Islet precursor cell (in vitro differentiated cells): ENCODE data around the gene HPCAL4.

Experiments used
- DNase-seq: peaks from one replicate; pipeline ENCODE4 v3.0.0-alpha.2; 2018

Gene HPCAL4

DNA sequence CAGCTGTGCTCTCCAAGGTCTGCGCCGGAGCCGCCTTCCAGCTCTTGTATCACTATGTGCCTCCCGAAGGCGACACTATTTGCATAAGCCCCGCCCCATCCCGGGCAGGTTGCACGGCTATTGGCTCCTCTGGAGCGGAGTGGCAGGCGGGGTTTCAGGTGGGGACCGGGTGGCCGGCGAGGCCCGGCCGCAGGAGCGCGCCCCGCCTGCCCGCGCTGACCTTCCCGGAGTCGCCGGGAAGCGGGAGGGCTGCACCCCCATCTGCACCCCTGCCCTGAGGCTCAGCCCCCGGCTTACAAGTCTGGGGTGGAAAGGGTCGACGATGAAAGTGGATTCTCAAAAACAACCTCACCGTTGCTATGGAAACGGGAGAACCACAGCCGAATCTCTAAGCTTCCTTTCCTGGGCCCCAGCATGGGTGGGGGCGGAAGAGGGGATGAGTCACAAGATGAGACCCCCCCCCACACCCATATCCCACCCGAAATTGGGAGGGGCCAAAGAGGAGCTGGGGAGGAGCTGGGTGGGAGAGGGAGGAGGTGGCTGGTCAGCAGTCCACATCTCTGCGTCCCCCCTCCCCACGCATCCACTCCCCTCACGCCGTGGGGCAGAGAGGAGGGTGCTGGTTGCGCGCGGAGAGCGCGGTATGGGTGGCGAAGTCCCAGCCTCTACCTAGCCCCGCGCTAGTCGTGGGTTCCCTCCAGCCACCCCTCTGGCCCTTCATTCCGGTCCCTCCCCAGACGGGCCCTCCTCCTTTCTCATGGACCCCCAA, at the start of gene HPCAL4:
Gene HPCAL4 (minus strand): TSS at position 51 of the 769 bp plus-strand sequence. CDS start 6,830 bp downstream, outside the sequence.
- peak; percentile 98 for DNase-seq

DNA sequence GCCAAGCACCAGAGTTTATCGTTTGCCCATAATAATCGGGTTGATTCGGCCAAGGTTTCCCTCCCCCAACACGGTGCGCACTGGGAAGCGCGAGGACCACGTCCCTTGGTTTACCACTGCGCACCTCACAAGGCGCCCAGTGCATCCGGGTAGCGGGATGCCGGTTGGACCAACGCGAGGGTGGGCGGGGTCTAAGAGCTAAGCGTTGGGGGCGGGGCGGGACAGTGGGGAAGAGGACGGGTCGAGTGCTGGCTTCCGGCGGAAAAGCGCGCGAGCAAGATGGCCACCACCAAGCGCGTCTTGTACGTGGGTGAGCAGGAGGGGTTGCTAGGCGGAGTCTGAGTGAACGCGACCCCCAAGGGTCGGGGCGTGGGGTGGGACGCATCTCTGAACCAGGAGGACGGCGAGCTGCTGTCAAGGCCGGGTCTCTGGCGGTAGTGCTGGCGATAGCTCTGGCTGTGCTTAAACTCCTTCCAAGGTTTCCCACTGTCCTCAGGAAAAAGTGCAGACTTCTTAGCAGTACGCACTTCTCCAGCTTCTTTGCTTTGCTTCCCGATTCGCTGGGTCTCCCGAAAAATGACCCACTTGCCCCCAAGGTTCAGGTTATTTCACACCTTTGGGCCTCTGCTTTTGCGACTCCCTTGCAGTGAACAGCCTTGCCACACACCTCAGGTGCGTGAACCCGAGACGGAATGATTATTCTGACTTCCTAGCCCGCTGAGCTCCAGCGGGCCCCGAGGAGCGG, 47.6 kb upstream of the HPCAL4 start, which contains the start of gene PPIE:
Gene PPIE (plus strand): TSS at position 261 of the 745 bp plus-strand sequence. CDS start 19 bp downstream, at position 280.
- DNase-seq = peak; percentile 94

DNA sequence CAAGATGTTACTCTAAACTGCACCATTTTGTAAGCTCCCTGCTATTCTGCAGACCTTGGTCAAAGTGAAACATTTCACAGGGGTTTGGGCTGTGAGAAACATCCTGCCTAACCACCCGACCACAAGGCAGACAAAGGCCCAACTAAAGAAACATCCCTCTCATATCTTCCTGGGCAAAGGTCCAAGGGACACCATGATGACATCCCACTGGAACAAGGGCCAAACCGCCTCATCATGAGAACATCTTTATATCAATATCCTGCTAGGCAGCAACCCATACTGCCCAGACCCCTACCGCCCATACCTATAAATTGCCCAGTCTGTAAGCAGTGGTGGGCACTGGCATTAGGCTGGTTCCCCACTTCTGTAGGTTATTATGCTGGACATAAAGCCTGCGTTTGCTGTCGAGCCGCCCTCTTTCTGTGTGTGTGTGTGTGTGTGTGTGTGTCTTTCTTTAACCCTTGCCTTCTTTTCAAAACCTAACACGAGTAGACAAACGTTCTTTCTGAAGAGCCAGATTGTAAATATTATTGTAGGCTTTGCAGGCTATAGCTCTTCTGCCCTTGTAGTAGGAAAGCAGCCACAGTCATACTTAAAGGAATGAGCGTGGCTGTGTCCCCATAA, 46.4 kb upstream of the HPCAL4 start:
- peak; percentile 28 for DNase-seq

- peak; percentile 2 for DNase-seq
Measured at GRCh38 chr1:39735731-39736130, 44.5 kb upstream of the HPCAL4 start.

DNA sequence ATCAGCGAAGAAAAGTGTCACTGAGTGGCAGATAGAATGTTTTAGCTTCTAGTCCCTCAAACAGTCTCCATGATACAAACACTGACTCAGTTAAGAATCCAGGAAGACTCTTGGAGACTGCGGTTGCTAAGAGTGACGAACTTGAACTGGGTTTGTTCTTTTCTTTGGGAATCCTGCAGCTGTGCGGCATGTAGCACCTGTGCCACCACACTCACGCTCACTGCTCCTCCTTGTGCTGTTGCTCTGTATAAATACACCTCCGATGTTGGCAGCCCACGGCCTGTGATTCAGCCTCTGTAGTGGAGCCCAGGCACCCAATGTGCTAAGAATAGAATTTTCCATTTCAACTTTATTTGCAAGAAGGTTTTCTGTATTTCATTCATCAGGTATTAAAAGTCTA, 41.9 kb upstream of the HPCAL4 start:
- peak; percentile 44 for DNase-seq

- peak; percentile 11 for DNase-seq
Measured at GRCh38 chr1:39732730-39733129, 41.5 kb upstream of the HPCAL4 start.

DNA sequence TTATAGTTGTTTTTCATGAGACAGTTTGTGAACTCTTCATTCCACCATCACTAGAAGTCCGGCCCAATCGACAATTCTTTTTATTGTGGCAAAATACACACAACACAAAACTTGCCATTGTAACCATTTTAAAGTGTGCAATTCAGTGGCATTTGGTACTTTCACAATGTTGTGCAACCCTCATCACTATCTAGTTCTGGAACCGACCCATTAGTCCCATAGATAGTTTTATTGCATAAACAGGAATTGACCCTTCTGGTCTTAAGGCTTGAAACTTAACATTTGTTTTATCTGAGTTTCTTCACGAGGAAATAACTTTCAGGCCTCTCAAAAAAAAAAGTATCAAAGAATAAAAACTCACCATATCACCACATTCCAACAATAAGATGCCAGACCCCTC, 38.6 kb upstream of the HPCAL4 start:
- DNase-seq = no peak

- DNase-seq = no peak
Measured at GRCh38 chr1:39729030-39729429, 37.8 kb upstream of the HPCAL4 start.

DNA sequence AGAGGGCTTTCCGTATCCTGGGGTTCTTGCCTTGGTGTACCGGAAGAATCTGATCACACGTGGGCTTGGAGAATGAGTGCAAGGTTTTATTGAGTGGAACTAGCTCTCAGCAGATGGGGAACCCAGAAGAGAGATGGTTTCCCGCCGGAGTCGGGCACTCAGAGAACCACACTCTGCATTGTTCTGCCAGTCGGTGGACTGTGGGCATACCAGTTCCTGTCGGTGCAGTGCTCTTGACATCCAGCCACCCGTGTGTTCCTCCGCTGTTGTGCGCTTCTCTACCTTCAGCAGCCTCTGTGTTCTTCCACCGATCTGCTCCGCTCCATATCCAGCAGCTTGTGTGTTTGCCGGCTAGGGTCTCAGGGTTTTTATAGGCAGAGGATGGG, 36.7 kb upstream of the HPCAL4 start:
- DNase-seq = no peak

GRCh38 chr1:39727221-39727931, 36.1 kb upstream of the HPCAL4 start:
- DNase-seq = no peak

DNA sequence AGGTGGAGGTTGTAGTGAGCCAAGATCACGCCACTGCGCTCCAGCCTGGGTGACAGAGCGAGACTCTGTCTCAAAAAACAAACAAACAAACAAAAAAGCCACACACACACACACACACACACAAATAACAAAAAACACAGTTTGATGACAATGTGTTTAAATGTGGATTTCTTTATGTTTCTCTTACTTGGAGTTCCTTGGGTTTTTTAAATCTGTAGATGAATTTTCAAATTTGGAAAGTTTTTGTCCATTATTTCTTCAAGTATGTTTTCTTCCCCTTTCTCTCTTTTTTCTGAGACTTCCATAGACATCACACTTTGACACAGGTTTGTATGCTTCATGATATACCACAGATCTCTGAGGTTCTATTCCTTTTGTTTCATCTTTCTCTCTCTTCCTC, 35.4 kb upstream of the HPCAL4 start:
- no peak for DNase-seq

GRCh38 chr1:39722495-39722894, 31.3 kb upstream of the HPCAL4 start:
- DNase-seq = peak; percentile 25

GRCh38 chr1:39721664-39722063, 30.4 kb upstream of the HPCAL4 start:
- DNase-seq = peak; percentile 38

DNA sequence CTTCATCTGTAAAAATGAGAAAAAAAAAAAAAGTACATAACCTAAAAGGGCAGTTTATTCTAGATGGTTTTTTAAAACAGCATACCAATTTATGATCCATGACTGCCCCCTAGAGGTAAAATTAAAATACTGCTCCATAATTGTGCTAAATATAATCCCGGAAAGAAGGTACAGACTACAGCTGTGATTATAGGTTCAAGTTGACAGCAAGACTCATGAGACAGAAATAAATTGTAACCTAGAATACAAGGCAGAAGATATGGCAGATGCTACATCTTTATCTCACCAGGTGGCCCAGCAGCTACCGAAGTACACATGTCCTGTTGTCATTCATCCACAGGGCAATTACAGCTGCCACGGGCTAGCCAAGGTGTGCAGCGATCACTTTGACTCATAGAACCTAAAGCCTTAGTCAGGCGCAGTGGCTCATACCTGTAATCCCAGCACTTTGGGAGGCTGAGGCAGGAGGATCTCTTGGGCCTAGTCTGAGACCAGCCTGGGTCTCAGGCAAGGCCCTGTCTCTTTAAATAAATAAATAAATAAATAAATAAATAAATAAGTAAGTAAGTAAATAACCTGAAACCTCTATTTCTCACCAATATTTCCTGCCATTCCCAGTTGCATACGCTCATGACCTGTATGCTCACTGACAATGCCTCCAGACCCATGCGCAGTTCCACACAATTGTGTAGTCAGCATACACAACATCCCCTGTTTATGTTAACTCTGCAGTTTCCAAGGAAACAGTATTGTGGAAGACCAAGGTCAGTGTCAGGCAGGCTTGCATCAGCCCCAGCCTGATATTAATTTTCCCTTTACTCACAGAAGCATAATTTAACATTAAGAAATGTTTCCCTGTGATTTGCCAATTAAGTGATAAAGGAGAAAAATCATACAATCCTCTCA, 29.1 kb upstream of the HPCAL4 start:
- peak; percentile 52 for DNase-seq

GRCh38 chr1:39717809-39718208, 26.6 kb upstream of the HPCAL4 start:
- DNase-seq = peak; percentile 52

DNA sequence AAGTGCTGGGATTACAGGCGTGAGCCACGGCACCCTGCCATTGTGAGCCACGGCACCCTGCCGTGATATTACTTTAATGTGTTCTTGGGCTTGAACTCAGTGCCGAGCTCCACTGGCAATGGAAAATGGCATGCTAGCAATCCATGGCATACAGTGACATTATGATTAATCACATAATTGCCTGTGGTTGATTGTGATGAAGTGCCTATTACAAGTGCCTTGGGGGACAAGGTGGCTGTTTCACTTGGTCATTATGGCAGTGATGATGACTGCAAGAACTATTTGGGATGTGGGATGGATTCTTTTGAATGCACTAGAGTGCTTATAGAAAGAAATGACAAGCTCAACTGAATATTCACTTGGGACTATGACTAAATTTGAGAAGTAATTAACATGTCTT, 22.3 kb upstream of the HPCAL4 start:
- DNase-seq = peak; percentile 29

DNA sequence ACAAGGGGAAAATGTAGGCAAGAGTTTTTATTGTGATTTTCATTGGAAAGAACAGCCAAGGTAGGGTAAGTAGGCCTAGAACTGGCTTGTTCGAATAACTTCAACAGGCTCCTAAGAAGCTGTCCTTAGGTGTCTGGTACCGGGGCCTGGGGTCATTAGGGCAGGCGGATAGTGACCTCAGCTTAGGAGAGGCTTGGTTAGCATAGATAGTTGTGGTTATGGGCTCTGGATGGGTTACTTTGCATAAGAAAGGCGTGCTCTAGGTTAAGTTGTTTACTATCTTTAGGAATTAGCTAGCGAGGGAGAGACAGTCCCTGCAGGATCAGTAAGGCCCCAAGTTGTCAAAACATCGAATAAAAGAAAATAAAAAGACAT, 20.7 kb upstream of the HPCAL4 start:
- peak; percentile 82 for DNase-seq

GRCh38 chr1:39711104-39711965, 20.1 kb upstream of the HPCAL4 start:
- peak; percentile 91 for DNase-seq

GRCh38 chr1:39707506-39707905, 16.3 kb upstream of the HPCAL4 start:
- DNase-seq = no peak

DNA sequence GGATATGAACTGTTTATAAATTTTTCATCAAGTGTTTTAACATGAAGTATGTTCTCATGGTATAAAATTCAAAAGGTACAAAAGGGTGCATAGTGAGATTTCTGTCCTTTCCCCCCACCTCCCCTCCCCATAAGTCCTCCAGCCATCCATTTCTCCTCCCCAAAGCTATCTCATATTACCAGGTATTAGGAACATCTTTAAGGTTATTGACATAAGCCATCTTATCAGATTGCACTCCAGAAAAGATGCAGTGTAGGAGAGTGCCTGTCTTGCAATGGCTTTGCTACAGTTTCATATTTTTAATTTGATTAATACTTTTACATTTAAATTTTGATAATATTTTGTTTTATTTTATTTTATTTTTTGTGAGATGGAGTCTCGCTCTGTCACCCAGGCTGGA, 13.5 kb upstream of the HPCAL4 start:
- DNase-seq = no peak

DNA sequence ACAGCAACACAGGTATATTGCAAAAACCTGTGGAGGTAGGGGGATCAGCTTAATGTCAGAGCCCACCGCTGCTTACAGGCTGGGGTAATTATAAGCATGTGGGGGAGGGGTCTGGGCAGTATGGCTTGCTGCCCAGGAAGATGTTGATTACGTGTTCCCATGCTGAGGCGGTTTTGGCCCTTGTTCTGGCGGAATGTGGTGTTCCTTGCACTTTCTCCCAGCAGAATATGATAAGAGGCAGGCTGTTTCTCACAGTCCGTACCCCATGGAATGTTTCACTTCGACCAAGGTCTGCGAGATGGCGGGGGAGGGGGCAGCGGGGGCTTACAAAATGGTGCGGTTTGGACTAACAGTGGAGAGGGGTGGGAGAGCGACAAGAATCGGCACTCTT, 9.8 kb upstream of the HPCAL4 start:
- DNase-seq = peak; percentile 55
